GM21390 (cell line): ENCODE measurements around the gene MYO7B.

Source experiments
- ATAC-seq: cut with Tn5 transposase; IDR thresholded peaks from one replicate; pipeline ENCODE4 v1.9.1; 2021; ENCODE audit not compliant: unreplicated experiment

MYO7B gene

GRCh38 chr2:127674241-127675209, 139.0 kb downstream of the MYO7B start:
- no peak for ATAC-seq

DNA sequence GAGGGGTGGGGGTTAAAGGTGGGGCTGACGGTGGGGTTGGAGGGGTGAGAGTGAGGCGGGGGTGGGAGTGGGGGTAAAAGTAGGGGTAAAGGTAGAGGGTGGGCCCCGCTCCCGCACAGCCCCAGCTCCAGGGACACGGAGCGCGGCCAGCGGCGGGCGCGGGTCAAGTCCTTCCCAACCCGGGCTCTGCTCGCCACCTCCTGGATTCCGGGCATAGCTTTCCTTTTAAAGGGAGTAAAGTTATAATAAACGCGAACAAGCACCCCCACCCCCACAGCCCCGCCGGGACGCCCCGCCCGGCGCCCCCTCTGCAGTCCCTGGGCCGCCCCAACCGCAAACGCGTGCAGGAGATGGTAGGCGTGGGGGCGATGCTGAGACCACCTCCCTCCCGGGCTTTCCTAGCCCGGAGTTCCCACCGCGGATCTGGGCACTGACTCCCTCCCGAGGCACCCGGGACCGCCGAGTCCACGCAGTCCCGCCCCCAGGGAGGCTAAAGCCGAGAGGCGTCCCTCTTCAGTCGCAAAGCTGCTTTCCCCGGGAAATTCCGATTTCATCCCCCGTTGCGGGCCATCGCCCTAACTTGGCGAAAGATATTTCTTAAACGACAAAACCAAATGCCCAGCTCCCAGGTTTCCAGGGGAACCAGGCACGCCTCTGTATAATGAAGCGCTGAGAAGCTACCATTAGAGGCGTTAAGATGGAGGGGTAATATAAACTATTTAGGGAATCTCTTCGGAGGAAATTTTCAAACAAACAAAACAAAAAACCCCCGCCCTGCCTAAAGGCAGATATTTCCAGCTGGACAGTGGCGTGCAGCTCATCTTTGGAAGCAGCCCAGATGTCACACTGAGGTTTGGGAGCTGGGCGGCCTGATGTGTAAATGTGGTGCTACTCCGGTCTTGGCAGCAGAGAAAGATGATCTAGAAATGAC, 140.1 kb downstream of the MYO7B start, which contains the start of gene LIMS2:
Gene LIMS2 (minus strand): TSS at position 200 of the 931 bp plus-strand sequence. CDS start 506 bp downstream, outside the sequence.
- no peak for ATAC-seq

GRCh38 chr2:127676906-127677305, 141.4 kb downstream of the MYO7B start:
- ATAC-seq = no peak

GRCh38 chr2:127678531-127678930, 143.0 kb downstream of the MYO7B start:
- no peak for ATAC-seq

- ATAC-seq = no peak
These were observed 143.5 kb downstream of the MYO7B start for GRCh38 chr2:127678991-127679390.

DNA sequence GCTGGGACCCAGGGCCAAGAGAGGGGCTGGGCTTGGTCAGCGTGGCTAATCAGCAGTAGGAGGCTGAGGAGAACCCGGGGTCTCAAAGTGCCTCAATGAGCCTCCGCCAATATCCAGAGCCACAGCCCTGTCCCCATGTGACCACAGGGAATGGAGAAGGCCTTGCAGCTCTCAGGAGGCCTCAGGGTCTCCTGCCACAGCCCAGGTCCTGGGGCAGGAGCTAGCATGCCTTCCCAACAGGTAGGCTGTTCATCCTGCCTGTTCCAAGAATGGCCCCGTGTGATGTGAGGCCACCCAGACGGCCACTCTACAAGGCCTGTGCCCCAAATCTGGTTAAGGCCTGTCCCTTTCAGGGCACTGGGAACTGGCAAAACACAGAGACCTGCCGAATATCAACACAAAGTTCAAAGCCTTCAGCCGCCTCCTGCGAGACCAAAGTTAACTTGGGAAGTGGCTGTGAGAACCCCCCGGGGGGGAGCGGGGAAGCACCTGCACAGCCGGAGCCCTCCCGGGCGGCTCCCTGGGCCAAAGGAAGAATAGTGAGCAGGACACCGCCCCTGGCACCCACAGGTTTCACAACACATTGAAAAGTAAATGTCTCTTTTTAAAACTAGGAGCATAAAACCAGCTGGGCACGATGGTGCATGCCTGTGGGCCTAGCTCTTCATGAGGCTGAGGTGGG, 144.3 kb downstream of the MYO7B start:
- no peak for ATAC-seq

- ATAC-seq = no peak
These were observed 145.3 kb downstream of the MYO7B start for GRCh38 chr2:127680706-127681287.

GRCh38 chr2:127681288-127681804, 145.9 kb downstream of the MYO7B start:
- no peak for ATAC-seq

- no peak for ATAC-seq
These were observed 146.7 kb downstream of the MYO7B start for GRCh38 chr2:127681976-127682857.

GRCh38 chr2:127683056-127683455, 147.6 kb downstream of the MYO7B start:
- ATAC-seq = no peak

GRCh38 chr2:127683757-127684156, 148.3 kb downstream of the MYO7B start:
- no peak for ATAC-seq

DNA sequence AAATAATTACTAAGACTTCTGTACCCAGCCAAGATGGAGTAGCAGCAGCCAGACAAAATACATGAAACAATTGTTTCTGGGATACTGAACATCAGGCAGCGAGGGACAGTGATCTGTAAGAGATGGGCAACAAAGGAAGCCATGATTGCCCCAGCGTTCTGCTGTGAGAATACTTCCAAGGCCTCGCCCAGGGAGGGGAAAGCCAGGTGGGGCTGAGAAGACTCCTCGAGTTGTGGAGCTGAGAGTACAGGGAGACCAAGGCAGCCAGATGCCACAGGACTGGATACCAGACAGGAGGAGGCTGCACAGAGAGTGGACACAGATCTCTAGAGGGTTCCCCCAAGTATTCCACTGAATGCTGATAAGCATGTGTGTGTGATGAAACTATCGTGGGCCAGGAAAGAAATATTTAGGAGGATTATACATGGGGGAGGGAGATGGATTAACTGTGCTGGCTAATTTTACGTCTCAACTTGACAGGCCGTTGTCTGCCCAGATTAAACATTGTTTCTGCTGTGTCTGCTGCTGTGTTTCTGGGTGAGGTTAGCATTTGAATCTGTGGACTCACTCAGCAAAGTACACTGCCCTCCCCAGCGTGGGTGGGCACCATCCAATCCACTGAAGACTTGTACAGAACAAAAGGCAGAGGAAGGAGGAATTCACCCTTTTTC, 150.1 kb downstream of the MYO7B start:
- ATAC-seq = no peak
